IMR-90 (cell line): ENCODE results near the gene BEX2. TPM values are rescaled to one million over a fixed set of nuclear protein-coding genes. Genes with fewer than 3 reads are reported as not detected.
A peak's percentile ranks its signal among the peaks of the same experiment; 100 is the strongest.

ENCODE experiments used
- ATAC-seq: fragments of 200-7000 bp; cut with Tn5 transposase; 2 replicates; pipeline ENCODE4 v1.9.1; 2020; ENCODE audit warnings: low read depth, mild to moderate bottlenecking, moderate library complexity
- BruUV-seq: library from RNA; stranded (reverse); fragments of 400-500 nt; replicated peaks from 2 replicates; lab custom pipeline; 2021; lab: Mats Ljungman, UMichigan
- CTCF ChIA-PET: fragments of 300-600 bp; formaldehyde crosslinking; extraction: SDS; loops from one replicate; lab custom pipeline; 2021; ENCODE audit warnings: antibody characterized with exemption; lab: Yijun Ruan, JAX
- POLR2A ChIA-PET: fragments of 300-600 bp; sonication (Branson Sonifier 250); formaldehyde crosslinking; loops from one replicate; lab custom pipeline; 2022; ENCODE audit warnings: antibody characterized with exemption; ENCODE audit not compliant: unreplicated experiment; lab: Charles Lee
- DNase-seq: peaks from one replicate; pipeline ENCODE4 v3.0.0; 2013
- H2AFZ ChIP-seq: replicated peaks from 2 replicates; pipeline ENCODE3; 2013; ENCODE audit warnings: low read length, mild to moderate bottlenecking; ENCODE audit not compliant: poor library complexity
- H2AK5ac ChIP-seq: 2 replicates; pipeline ENCODE4 v1.6.1; 2013; ENCODE audit warnings: low read depth, low read length, inconsistent platforms
- H2AK9ac ChIP-seq: replicated peaks from 2 replicates; pipeline ENCODE3; 2013; ENCODE audit warnings: mild to moderate bottlenecking, low read depth, low read length, moderate library complexity; ENCODE audit not compliant: poor library complexity
- H2BK120ac ChIP-seq: 2 replicates; pipeline ENCODE4 v1.6.1; 2013; ENCODE audit warnings: low read depth, low read length, inconsistent platforms
- H2BK15ac ChIP-seq: 3 replicates; pipeline ENCODE4 v1.6.1; 2013; ENCODE audit warnings: low read depth, low read length, inconsistent platforms
- H2BK20ac ChIP-seq: 2 replicates; pipeline ENCODE4 v1.6.1; 2013; ENCODE audit warnings: low read depth, mild to moderate bottlenecking, inconsistent platforms, low read length, moderate library complexity
- H2BK5ac ChIP-seq: 2 replicates; pipeline ENCODE4 v1.6.1; 2013; ENCODE audit warnings: mild to moderate bottlenecking, low read depth, low read length, inconsistent platforms; ENCODE audit not compliant: poor library complexity, severe bottlenecking
- H3K14ac ChIP-seq: replicated peaks from 2 replicates; pipeline ENCODE4 v1.6.1; 2013; ENCODE audit warnings: low read depth, low read length, inconsistent platforms
- H3K18ac ChIP-seq: 2 replicates; pipeline ENCODE4 v1.6.1; 2013; ENCODE audit warnings: low read depth, low read length, control low read depth
- H3K23ac ChIP-seq: 2 replicates; pipeline ENCODE4 v1.6.1; 2013; ENCODE audit warnings: low read depth, low read length, inconsistent platforms
- H3K27ac ChIP-seq: 2 replicates; pipeline ENCODE4 v1.5.1; 2013; ENCODE audit warnings: mild to moderate bottlenecking, control low read depth, low read length; ENCODE audit not compliant: insufficient read depth
- H3K27me3 ChIP-seq: 2 replicates; pipeline ENCODE4 v1.6.1; 2013; ENCODE audit warnings: low read length; ENCODE audit not compliant: control insufficient read depth, insufficient read depth
- H3K36me3 ChIP-seq: 2 replicates; pipeline ENCODE4 v1.6.1; 2013; ENCODE audit warnings: low read length, mixed read lengths; ENCODE audit not compliant: control insufficient read depth, insufficient read depth
- H3K4ac ChIP-seq: 2 replicates; pipeline ENCODE4 v1.6.1; 2013; ENCODE audit warnings: low read depth, low read length, inconsistent platforms
- H3K4me1 ChIP-seq: 2 replicates; pipeline ENCODE4 v1.6.1; 2013; ENCODE audit warnings: low read length, mixed read lengths; ENCODE audit not compliant: control insufficient read depth, insufficient read depth
- H3K4me2 ChIP-seq: 2 replicates; pipeline ENCODE4 v1.6.1; 2013; ENCODE audit warnings: low read depth, mild to moderate bottlenecking, control low read depth, low read length, moderate library complexity
- H3K4me3 ChIP-seq: 2 replicates; pipeline ENCODE4 v1.5.1; 2013; ENCODE audit warnings: low read depth, mild to moderate bottlenecking, control low read depth, low read length, moderate library complexity; ENCODE audit not compliant: insufficient read depth
- H3K56ac ChIP-seq: 2 replicates; pipeline ENCODE4 v1.6.1; 2013; ENCODE audit warnings: low read length, inconsistent platforms; ENCODE audit not compliant: insufficient read depth; ENCODE audit errors: extremely low read depth
- H3K79me1 ChIP-seq, 2 experiments: 2 replicates each; pipeline ENCODE4 v1.6.1; 2013; ENCODE audit warnings: low read length in 2 of 2, inconsistent platforms in 1 of 2, low read depth in 1 of 2
- H3K9ac ChIP-seq: 2 replicates; pipeline ENCODE4 v1.6.1; 2013; ENCODE audit warnings: low read depth, low read length, control low read depth
- H3K9me1 ChIP-seq: 2 replicates; pipeline ENCODE4 v1.6.1; 2013; ENCODE audit warnings: low read length, inconsistent platforms; ENCODE audit not compliant: insufficient read depth
- H3K9me3 ChIP-seq: 2 replicates; pipeline ENCODE4 v1.6.1; 2013; ENCODE audit warnings: low read length; ENCODE audit not compliant: control insufficient read depth, insufficient read depth
- H4K20me1 ChIP-seq: 2 replicates; pipeline ENCODE4 v1.6.1; 2013; ENCODE audit warnings: low read length, inconsistent platforms; ENCODE audit not compliant: insufficient read depth
- H4K5ac ChIP-seq: 2 replicates; pipeline ENCODE4 v1.6.1; 2013; ENCODE audit warnings: mild to moderate bottlenecking, low read depth, low read length, control low read depth
- H4K8ac ChIP-seq, 2 experiments: 2 replicates each; pipeline ENCODE4 v1.6.1; 2013; ENCODE audit warnings: low read depth in 2 of 2, low read length in 2 of 2, control low read depth in 1 of 2, inconsistent platforms in 1 of 2
- H4K91ac ChIP-seq: 2 replicates; pipeline ENCODE4 v1.6.1; 2013; ENCODE audit warnings: low read depth, low read length, inconsistent platforms; ENCODE audit not compliant: insufficient read depth
- BHLHE40 ChIP-seq: fragments of 150-350 bp; IDR thresholded peaks from 2 replicates; pipeline ENCODE4 v1.6.1; 2016; ENCODE audit warnings: mild to moderate bottlenecking, low read depth, low read length
- MAZ ChIP-seq: IDR thresholded peaks from 2 replicates; pipeline ENCODE4 v1.6.1; 2012; ENCODE audit warnings: low read depth, mild to moderate bottlenecking, low read length, improper control_type of control experiment, moderate library complexity, borderline replicate concordance
- POLR2A ChIP-seq: IDR thresholded peaks from 2 replicates; pipeline ENCODE4 v1.6.1; 2012; ENCODE audit warnings: mild to moderate bottlenecking, low read depth, low read length
- WGBS, 2 experiments: methylation state at CpG; one replicate each; pipeline versions ENCODE4 v1.1.5 to v1.1.7; 2013; ENCODE audit warnings: missing lambda C conversion rate in 2 of 2; ENCODE audit not compliant: insufficient read length in 1 of 2; ENCODE audit errors: extremely low coverage in 2 of 2; 5-methylcytosine and 5-hydroxymethylcytosine counted together
- dilution Hi-C: fragments of 300-500 bp; cut with HindIII; formaldehyde crosslinking; loops from one replicate; pipeline ENCODE4 v1.14.3; 2018; ENCODE audit warnings: low sequenced_read_pairs; ENCODE audit not compliant: unreplicated experiment
- in situ Hi-C: fragments of 300-500 bp; cut with MboI; formaldehyde crosslinking; loops from 3 replicates; pipeline ENCODE4 v1.14.3; 2019; ENCODE audit warnings: low sequenced_read_pairs, inconsistent platforms, mixed read lengths
- intact Hi-C: fragments of 100-400 bp; cut with micrococcal nuclease; formaldehyde crosslinking; loops from 2 replicates; pipeline ENCODE4 v1.10.0; 2022
- polyA plus RNA-seq, 3 experiments: library from polyadenylated mRNA; depleted of rRNA; stranded (reverse); fragments of >200 nt; gene quantifications; 2 replicates each; pipeline ENCODE4 v1.2.3, GENCODE V29; 2012; ENCODE audit warnings: low replicate concordance in 1 of 3
- total RNA-seq: library from RNA; depleted of rRNA; stranded (reverse); fragments of >200 nt; gene quantifications from 2 replicates; pipeline ENCODE4 v1.2.3, GENCODE V29; 2012
- TF ChIP-seq, protein P1 (sequence below): fragments of 150-350 bp; IDR thresholded peaks from 2 replicates; pipeline ENCODE4 v1.6.1; 2017; ENCODE audit warnings: mild to moderate bottlenecking, antibody characterized with exemption, low read length, low read depth

The BEX2 gene
- total and polyA plus RNA-seq, 2 of the 4 experiments (the other 2 are of a cell fraction): 0.19 TPM; not detected in 1

DNA sequence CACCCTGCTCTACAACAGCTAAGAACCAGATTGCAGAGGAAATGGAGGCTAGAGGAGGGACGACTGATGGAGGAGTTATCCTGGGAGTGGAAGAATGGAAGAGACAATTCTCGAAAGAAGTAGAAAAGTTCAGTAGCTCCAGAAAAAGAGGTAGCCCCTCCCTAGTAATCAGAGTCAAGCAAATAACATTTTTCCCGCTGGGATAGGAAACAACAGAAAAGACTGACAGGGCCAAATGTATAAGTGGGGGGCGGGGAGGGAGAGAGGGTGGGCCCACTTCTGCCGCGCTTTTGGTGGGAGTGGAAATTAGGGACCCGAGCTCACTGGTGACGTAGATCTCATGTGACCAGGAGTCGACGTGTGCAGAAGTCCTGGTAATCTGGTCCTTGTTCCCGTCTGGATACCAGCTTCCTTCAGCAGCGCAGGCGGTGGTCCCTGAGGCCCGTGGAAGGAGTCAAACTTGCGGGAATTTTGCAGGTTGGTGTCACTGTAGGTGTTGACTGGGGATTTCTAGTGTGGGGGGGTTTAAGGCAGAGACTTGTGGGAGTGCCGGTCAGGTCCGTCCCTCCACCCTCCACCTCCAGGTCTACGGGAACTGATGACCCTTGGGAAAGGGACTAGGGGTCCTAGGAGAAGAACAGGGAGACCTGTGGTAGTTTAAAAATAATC is 45.5 kb upstream of the BEX2 start, which contains the start of gene TCEAL9:
Gene TCEAL9 (plus strand): TSS at position 377 of the 669 bp plus-strand sequence. CDS start 1,179 bp downstream, outside the sequence.
- H3K9ac ChIP-seq: peak within 1 kb of the TSS; percentile 99
- H3K27ac ChIP-seq: peak within 1 kb of the TSS; percentile 87
- peak within 1 kb of the TSS; percentile 86 for H2AFZ ChIP-seq
- TF ChIP-seq BHLHE40 (0 out of 2 replicates have a peak, but pooled peaks have one; percentile 33), POLR2A (peak; percentile 92), MAZ (no peak)
- TF ChIP-seq, protein P1, sequence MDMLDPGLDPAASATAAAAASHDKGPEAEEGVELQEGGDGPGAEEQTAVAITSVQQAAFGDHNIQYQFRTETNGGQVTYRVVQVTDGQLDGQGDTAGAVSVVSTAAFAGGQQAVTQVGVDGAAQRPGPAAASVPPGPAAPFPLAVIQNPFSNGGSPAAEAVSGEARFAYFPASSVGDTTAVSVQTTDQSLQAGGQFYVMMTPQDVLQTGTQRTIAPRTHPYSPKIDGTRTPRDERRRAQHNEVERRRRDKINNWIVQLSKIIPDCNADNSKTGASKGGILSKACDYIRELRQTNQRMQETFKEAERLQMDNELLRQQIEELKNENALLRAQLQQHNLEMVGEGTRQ: peak; percentile 66
- dilution Hi-C loops (no loop called here), intact Hi-C loops (loop anchor here (1.0 to 5.0 kb wide), 2 partner anchors 21 to 106 kb away; no protein-coding TSS in a partner anchor), in situ Hi-C loops (no loop called here)
- H3K23ac ChIP-seq: peak within 1 kb of the TSS; percentile 92
- H2AK5ac ChIP-seq: peak within 1 kb of the TSS; percentile 54; the same call in 1 of the 2 replicates
- peak within 1 kb of the TSS; percentile 95 for H3K18ac ChIP-seq
- peak within 1 kb of the TSS; percentile 99 for H3K14ac ChIP-seq
- H4K5ac ChIP-seq: peak within 1 kb of the TSS; percentile 97
- H3K56ac ChIP-seq: peak within 1 kb of the TSS; percentile 89
- peak within 1 kb of the TSS; percentile 94 for H3K4me3 ChIP-seq
- BruUV-seq: no TSS peak
- peaks cover 2% of the 10 kb centered on the region; the same call in 1 of the 2 replicates for H3K36me3 ChIP-seq
- no peaks in the 10 kb centered on the region for H3K9me3 ChIP-seq
- H3K27me3 ChIP-seq: no peaks in the 10 kb centered on the region
- 0 out of 4 replicates have a peak, but pooled peaks cover 0 to 6% of the 10 kb centered on the region in 2 experiments for H3K79me1 ChIP-seq
- DNase-seq: peak; percentile 83
- H2BK20ac ChIP-seq: peak within 1 kb of the TSS; percentile 39; the same call in 1 of the 2 replicates
- H2AK9ac ChIP-seq: peak within 1 kb of the TSS; percentile 92
- WGBS, 2 experiments: 16% methylated on average over 3 of the region's 18 CpGs; no CpG with 5 or more reads in 1 of the 2 experiments
- H3K9me1 ChIP-seq: no peaks in the 10 kb centered on the region; the same call in 1 of the 2 replicates
- H4K91ac ChIP-seq: peak within 1 kb of the TSS; percentile 90
- peaks cover 3% of the 10 kb centered on the region; the same call in 1 of the 2 replicates for H3K4me1 ChIP-seq
- ChIA-PET POLR2A (interaction anchor here (0.6 to 2.6 kb wide), 5 partner anchors 11 to 20 kb away, joined by 3 to 15 read pairs (median 3); partner anchors contain the start of gene BEX3), CTCF (no interaction called here)
- peak within 1 kb of the TSS; percentile 92; the same call in 1 of the 3 replicates for H2BK15ac ChIP-seq
- peak within 1 kb of the TSS; percentile 84 for H3K4me2 ChIP-seq
- H2BK120ac ChIP-seq: peak within 1 kb of the TSS; percentile 64
- no peaks in the 10 kb centered on the region for H4K20me1 ChIP-seq
- peak within 1 kb of the TSS; percentile 97 for H2BK5ac ChIP-seq
- peak; percentile 81 for ATAC-seq
- peak within 1 kb of the TSS; percentile 91 for H3K4ac ChIP-seq
- peak within 1 kb of the TSS; percentile 89 to 97 for H4K8ac ChIP-seq
